Fibroblast of mammary gland (primary cell): Measurements from ENCODE around the gene TP53RK.

Experiments
- DNase-seq: peaks from one replicate; pipeline ENCODE4 v3.0.0-alpha.2; 2010; ENCODE audit warnings: low read depth
- H3K4me3 ChIP-seq: 2 replicates; pipeline ENCODE4 v1.5.1; 2011; ENCODE audit warnings: low read depth, mild to moderate bottlenecking, low read length, moderate library complexity; ENCODE audit not compliant: control insufficient read depth
- CTCF ChIP-seq: conservative IDR thresholded peaks from 2 replicates; pipeline ENCODE4 v1.5.1; 2011; ENCODE audit warnings: low read depth, low read length, inconsistent platforms; ENCODE audit not compliant: control insufficient read depth, insufficient read depth

Gene TP53RK

DNA sequence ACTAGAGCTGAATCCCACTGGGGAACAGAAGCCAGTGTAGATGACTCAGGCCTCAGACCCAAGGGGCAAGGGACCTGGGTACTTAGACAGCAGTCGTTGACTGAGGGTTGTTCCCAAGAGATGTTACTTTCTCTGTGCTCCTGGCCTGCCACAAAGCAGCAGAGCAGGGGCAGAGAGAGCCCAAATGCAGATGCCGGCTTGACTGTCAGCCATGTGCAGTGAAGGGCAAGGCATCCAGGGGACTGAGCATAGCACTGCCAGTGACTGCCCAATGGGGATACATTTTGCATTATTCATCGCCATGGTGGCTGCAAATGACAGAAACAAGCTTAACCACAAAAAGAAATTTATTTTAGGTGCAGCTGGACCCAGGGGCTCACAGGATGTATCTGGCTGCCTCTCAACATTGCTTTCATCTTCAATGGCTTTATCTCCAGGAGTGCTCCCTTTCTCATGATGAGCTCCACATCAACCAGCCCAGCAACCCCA, 7.6 kb upstream of the TP53RK start:
- no peak for TF ChIP-seq CTCF
- no peak for DNase-seq
- no peak overlapping the region for H3K4me3 ChIP-seq

DNA sequence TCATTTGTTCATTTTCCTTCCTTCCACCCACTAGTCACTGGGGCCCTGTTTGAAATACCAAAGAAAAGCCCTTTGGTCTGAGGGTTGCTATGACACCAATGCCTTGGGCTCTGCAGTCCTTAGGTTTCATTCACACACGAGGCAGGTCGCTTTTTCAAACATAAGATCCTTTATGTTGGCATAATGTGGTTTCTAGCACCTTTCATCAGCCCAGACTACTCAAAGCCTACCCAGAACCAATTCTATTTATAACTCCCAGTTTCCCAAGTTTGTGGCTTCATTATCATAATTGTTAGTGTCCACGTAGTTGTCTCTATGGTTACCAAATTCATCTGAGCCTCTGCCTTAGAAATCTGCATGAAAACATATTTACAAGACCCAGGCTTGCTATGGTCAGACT, 6.6 kb upstream of the TP53RK start:
- DNase-seq: no peak
- TF ChIP-seq CTCF: no peak
- H3K4me3 ChIP-seq: no peak overlapping the region

DNA sequence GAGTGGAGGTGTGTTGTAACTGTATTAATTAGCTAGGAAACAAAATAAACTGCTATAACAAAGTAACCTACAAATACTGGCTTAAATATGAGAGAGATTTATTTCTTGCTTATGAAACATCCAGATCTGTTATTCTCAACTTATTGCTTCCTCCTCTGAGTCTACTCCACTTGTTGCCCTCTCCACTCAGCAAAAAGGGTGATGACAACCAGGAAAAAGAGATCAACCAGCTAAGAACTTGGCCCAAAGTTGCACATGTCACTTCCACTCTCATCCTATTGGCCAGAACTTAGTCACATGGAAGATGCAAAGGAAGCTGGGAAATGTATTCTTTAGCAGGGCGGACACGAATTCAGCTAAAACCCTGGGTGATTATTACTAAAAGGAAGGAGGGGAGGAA, 5.2 kb upstream of the TP53RK start:
- TF ChIP-seq CTCF: no peak
- DNase-seq: peak; percentile 78
- no peak overlapping the region for H3K4me3 ChIP-seq

DNA sequence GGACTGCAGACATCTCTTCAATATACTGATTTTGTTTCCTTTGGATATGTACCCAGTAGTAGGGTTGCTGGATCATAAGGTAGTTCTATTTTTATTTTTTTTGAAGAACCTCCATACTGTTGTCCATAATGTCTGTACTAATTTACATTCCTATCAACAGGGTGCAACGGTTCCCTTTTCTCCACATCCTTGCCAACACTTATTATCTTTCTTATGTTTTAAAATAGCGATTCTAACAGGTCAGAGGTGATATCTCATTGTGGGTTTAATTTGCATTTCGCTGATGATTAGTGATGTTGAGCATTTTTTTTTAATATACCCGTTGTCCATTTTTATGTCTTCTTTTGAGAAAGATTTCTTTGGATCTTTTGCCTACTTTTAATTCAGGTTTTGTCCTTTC, 2.0 kb upstream of the TP53RK start:
- no peak for DNase-seq
- TF ChIP-seq CTCF: no peak
- H3K4me3 ChIP-seq: no peak overlapping the region

DNA sequence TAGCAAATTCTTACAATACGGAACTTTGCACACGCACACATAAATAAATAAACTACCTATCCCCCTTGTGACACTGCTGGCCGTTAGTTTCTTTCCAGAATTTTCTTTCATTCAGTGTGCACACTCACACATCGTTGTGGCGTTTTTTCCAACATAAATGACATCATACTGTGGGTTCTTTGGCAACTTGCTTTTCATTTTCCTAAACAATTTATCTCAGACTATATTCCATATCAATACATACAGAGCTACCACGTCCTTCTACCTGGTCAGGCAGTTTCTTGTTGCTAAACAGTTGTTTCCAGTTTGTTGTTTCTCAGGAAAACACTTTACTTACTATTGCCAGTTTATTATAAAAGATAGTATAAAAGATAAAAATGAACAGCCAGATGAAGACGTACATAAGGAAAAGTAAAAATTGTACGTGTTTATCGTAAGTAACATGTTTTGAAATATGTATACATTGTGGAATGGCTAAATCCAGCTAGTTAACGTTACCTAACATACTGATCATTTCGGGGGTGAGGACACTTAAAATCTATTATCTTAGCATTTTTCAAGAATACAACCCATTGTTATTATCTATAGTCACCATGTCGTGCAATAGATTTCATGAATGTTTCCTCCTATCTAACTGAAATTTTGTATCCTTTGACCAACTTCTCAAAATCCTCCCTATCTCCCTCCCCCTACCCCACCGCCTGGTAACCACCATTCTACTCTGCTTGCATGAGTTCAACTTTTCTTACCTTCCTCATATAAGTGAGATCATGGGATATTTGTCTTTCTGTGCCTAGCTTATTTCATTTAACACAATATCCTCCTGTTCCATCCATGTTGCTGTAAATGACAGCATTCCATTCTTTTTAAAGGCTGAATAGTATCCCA, 1.2 kb upstream of the TP53RK start:
- TF ChIP-seq CTCF: no peak
- DNase-seq: peak; percentile 42
- H3K4me3 ChIP-seq: peak overlapping the region; percentile 59

- peak overlapping the region; percentile 59 for H3K4me3 ChIP-seq
- DNase-seq: no peak
- TF ChIP-seq CTCF: no peak
Measured at GRCh38 chr20:46689754-46690085, 476 bp upstream of the TP53RK start.
